HEK293 (cell line): ENCODE data around the gene IQSEC1.

Experiments
- CTCF ChIA-PET: fragments of 350-600 bp; formaldehyde crosslinking; extraction: SDS; loops from one replicate; lab custom pipeline; 2021; ENCODE audit warnings: antibody characterized with exemption; lab: Yijun Ruan, JAX
- POLR2A ChIA-PET: fragments of 300-600 bp; formaldehyde crosslinking; extraction: SDS; loops from one replicate; lab custom pipeline; 2020; ENCODE audit warnings: antibody characterized with exemption, inconsistent platforms; lab: Yijun Ruan, JAX
- H3K27ac ChIP-seq: fragments of 200-500 bp; sonication (Bioruptor generic); 2 replicates; pipeline ENCODE4 v1.5.1; 2014; ENCODE audit warnings: low read depth, low read length, control low read depth, inconsistent platforms; ENCODE audit errors: extremely low read depth
- H3K36me3 ChIP-seq, 2 experiments: fragments of 200-500 bp in 1 of 2; sonication (Bioruptor generic) in 1 of 2; 1 replicate in 1 of 2; 2 replicates in 1 of 2; pipeline ENCODE4 v1.5.1; 2014 to 2017; ENCODE audit warnings: inconsistent platforms in 2 of 2, low read length in 2 of 2; ENCODE audit not compliant: control insufficient read depth in 2 of 2, insufficient read depth in 1 of 2
- H3K4me1 ChIP-seq: fragments of 200-500 bp; sonication (Bioruptor generic); 2 replicates; pipeline ENCODE4 v1.5.1; 2014; ENCODE audit warnings: mild to moderate bottlenecking, low read length, inconsistent platforms; ENCODE audit not compliant: control insufficient read depth, insufficient read depth
- H3K4me3 ChIP-seq: 2 replicates; pipeline ENCODE4 v1.5.1; 2011; ENCODE audit warnings: low read depth, mild to moderate bottlenecking, control low read depth, low read length, moderate library complexity
- H3K9me3 ChIP-seq: fragments of 200-500 bp; sonication (Bioruptor generic); 2 replicates; pipeline ENCODE4 v1.5.1; 2014; ENCODE audit warnings: low read depth, low read length, inconsistent platforms; ENCODE audit not compliant: control insufficient read depth, insufficient read depth
- EGR2 ChIP-seq: fragments of 450-650 bp; formaldehyde crosslinking; IDR thresholded peaks from 2 replicates; pipeline ENCODE4 v1.5.1; 2016; ENCODE audit warnings: low read depth, missing biosample characterization, missing genetic modification characterization
- MEIS1 ChIP-seq: sonication (generic); formaldehyde crosslinking; IDR thresholded peaks from 2 replicates; pipeline ENCODE4 v1.8.1; 2022; ENCODE audit warnings: missing genetic modification reagents, mild to moderate bottlenecking, borderline replicate concordance
- PRDM1 ChIP-seq: fragments of 450-650 bp; formaldehyde crosslinking; IDR thresholded peaks from 2 replicates; pipeline ENCODE4; 2016; ENCODE audit warnings: missing biosample characterization, missing genetic modification characterization
- RBAK ChIP-seq: fragments of 450-650 bp; formaldehyde crosslinking; IDR thresholded peaks from 2 replicates; pipeline ENCODE4 v1.5.1; 2016; ENCODE audit warnings: missing biosample characterization, missing genetic modification characterization
- REPIN1 ChIP-seq: fragments of 450-650 bp; formaldehyde crosslinking; IDR thresholded peaks from 2 replicates; pipeline ENCODE4 v1.5.1; 2017; ENCODE audit warnings: missing biosample characterization, missing genetic modification characterization, low read depth
- ZBTB7A ChIP-seq: fragments of 450-650 bp; formaldehyde crosslinking; IDR thresholded peaks from 2 replicates; pipeline ENCODE4 v1.5.1; 2016; ENCODE audit warnings: low read depth, missing biosample characterization, missing genetic modification characterization
- ZFHX2 ChIP-seq: fragments of 450-650 bp; formaldehyde crosslinking; conservative IDR thresholded peaks from 2 replicates; pipeline ENCODE4 v1.5.1; 2016; ENCODE audit warnings: missing biosample characterization, missing genetic modification characterization
- ZFP69B ChIP-seq: fragments of 450-650 bp; formaldehyde crosslinking; IDR thresholded peaks from 2 replicates; pipeline ENCODE4 v1.5.1; 2016; ENCODE audit warnings: missing biosample characterization, missing genetic modification characterization
- ZIC2 ChIP-seq: fragments of 450-650 bp; formaldehyde crosslinking; IDR thresholded peaks from 2 replicates; pipeline ENCODE4 v1.5.1; 2016; ENCODE audit warnings: missing biosample characterization, missing genetic modification characterization
- ZNF23 ChIP-seq: fragments of 450-650 bp; formaldehyde crosslinking; IDR thresholded peaks from 2 replicates; pipeline ENCODE4 v1.5.1; 2016; ENCODE audit warnings: missing biosample characterization, missing genetic modification characterization, borderline replicate concordance
- ZNF366 ChIP-seq: fragments of 450-650 bp; formaldehyde crosslinking; conservative IDR thresholded peaks from 2 replicates; pipeline ENCODE4 v1.5.1; 2016; ENCODE audit warnings: missing biosample characterization, missing genetic modification characterization
- ZNF37A ChIP-seq: fragments of 450-650 bp; IDR thresholded peaks from 2 replicates; pipeline ENCODE4 v1.5.1; 2018; ENCODE audit warnings: missing biosample characterization, missing genetic modification characterization
- ZNF433 ChIP-seq: fragments of 450-650 bp; formaldehyde crosslinking; IDR thresholded peaks from 2 replicates; pipeline ENCODE4 v1.5.1; 2016; ENCODE audit warnings: missing biosample characterization, missing genetic modification characterization, low read depth
- ZNF623 ChIP-seq: fragments of 450-650 bp; formaldehyde crosslinking; IDR thresholded peaks from 2 replicates; pipeline ENCODE4 v1.5.1; 2016; ENCODE audit warnings: missing biosample characterization, missing genetic modification characterization
- ZNF664 ChIP-seq: fragments of 450-650 bp; formaldehyde crosslinking; IDR thresholded peaks from 2 replicates; pipeline ENCODE4 v1.5.1; 2016; ENCODE audit warnings: missing biosample characterization, missing genetic modification characterization
- ZNF677 ChIP-seq: fragments of 450-650 bp; IDR thresholded peaks from 2 replicates; pipeline ENCODE4 v1.5.0; 2018; ENCODE audit warnings: missing biosample characterization, mild to moderate bottlenecking, missing genetic modification characterization, moderate library complexity
- ZNF692 ChIP-seq: fragments of 450-650 bp; formaldehyde crosslinking; IDR thresholded peaks from 2 replicates; pipeline ENCODE4 v1.5.1; 2016; ENCODE audit warnings: missing biosample characterization, missing genetic modification characterization
- ZNF701 ChIP-seq: fragments of 450-650 bp; formaldehyde crosslinking; IDR thresholded peaks from 2 replicates; pipeline ENCODE4 v1.5.1; 2016; ENCODE audit warnings: missing biosample characterization, missing genetic modification characterization
- ZNF830 ChIP-seq: fragments of 450-650 bp; IDR thresholded peaks from 2 replicates; pipeline ENCODE4 v1.5.0; 2018; ENCODE audit warnings: missing biosample characterization, missing genetic modification characterization, low read depth, mild to moderate bottlenecking, moderate library complexity
- TF ChIP-seq, protein P1 (sequence below): fragments of 450-650 bp; formaldehyde crosslinking; conservative IDR thresholded peaks from 2 replicates; pipeline ENCODE4 v1.5.1; 2016; ENCODE audit warnings: low read depth, missing biosample characterization, missing genetic modification characterization
- TF ChIP-seq, protein P2 (sequence below): fragments of 450-650 bp; formaldehyde crosslinking; IDR thresholded peaks from 2 replicates; pipeline ENCODE4 v1.5.1; 2016; ENCODE audit warnings: missing biosample characterization, missing genetic modification characterization
- TF ChIP-seq, protein P3 (sequence below): fragments of 450-650 bp; formaldehyde crosslinking; optimal IDR thresholded peaks from 2 replicates; pipeline ENCODE3; 2016; ENCODE audit warnings: missing biosample characterization, mild to moderate bottlenecking, missing genetic modification characterization

The IQSEC1 gene

GRCh38 chr3:13006216-13006990 is 66.8 kb downstream of the IQSEC1 start:
- ChIA-PET POLR2A (no interaction called here), CTCF (interaction anchor here (0.6 to 3.2 kb wide), 3 partner anchors 8 to 11 kb away, joined by 4 to 15 read pairs (median 6); no protein-coding TSS in a partner anchor)
- no peak for TF ChIP-seq PRDM1 (tag by site-specific recombination)
- TF ChIP-seq ZNF664 = no peak
- no peak for TF ChIP-seq ZNF623 (tag by site-specific recombination)
- no peak for TF ChIP-seq MEIS1
- TF ChIP-seq RBAK (tag by site-specific recombination) = no peak
- peak; percentile 34 for TF ChIP-seq EGR2
- no peak for TF ChIP-seq ZNF677 (tag by site-specific recombination)
- peak; percentile 49 for TF ChIP-seq ZFHX2
- Histone ChIP-seq H3K36me3 (no peaks in the 10 kb centered on the region), H3K27ac (no peak overlapping the region), H3K9me3 (no peaks in the 10 kb centered on the region), H3K4me3 (no peak overlapping the region), H3K4me1 (peaks cover 1% of the 10 kb centered on the region; the same call in 1 of the 2 replicates)

GRCh38 chr3:13005301-13005700 is 67.9 kb downstream of the IQSEC1 start:
- no peaks in the 10 kb centered on the region for H3K9me3 ChIP-seq
- H3K4me1 ChIP-seq = no peaks in the 10 kb centered on the region
- POLR2A ChIA-PET = interaction anchor here (1.3 kb wide), 1 partner anchor 10 kb away, joined by 5 read pairs; no protein-coding TSS in a partner anchor
- H3K36me3 ChIP-seq = no peaks in the 10 kb centered on the region
- no peak overlapping the region for H3K27ac ChIP-seq
- no peak overlapping the region for H3K4me3 ChIP-seq
- CTCF ChIA-PET = interaction anchor here (0.6 to 3.2 kb wide), 3 partner anchors 10 to 640 kb away, joined by 3 to 15 read pairs (median 6); no protein-coding TSS in a partner anchor
- peak; percentile 79 for TF ChIP-seq ZIC2 (tag by site-specific recombination)
- no peak for TF ChIP-seq ZNF433

GRCh38 chr3:13004376-13004775 is 68.9 kb downstream of the IQSEC1 start:
- Histone ChIP-seq H3K4me1 (no peaks in the 10 kb centered on the region), H3K9me3 (no peaks in the 10 kb centered on the region), H3K36me3 (no peaks in the 10 kb centered on the region), H3K27ac (no peak overlapping the region), H3K4me3 (no peak overlapping the region)
- POLR2A ChIA-PET = interaction anchor here (1.4 kb wide), 1 partner anchor 10 kb away, joined by 6 read pairs; no protein-coding TSS in a partner anchor
- CTCF ChIA-PET = interaction anchor here (3.2 kb wide), 1 partner anchor 9 kb away, joined by 15 read pairs; no protein-coding TSS in a partner anchor
- TF ChIP-seq REPIN1 (tag by site-specific recombination) = no peak
- no peak for TF ChIP-seq ZNF830
- no peak for TF ChIP-seq ZNF37A
- peak; percentile 20; the same call in 1 of the 2 replicates for TF ChIP-seq ZFHX2
- no peak for TF ChIP-seq ZBTB7A (tag by site-specific recombination)
- TF ChIP-seq EGR2 = peak; percentile 47
- TF ChIP-seq ZNF366 = no peak
- no peak for TF ChIP-seq ZNF23 (tag by site-specific recombination)
- TF ChIP-seq ZNF701 = no peak
- peak; percentile 12; the same call in 1 of the 2 replicates for TF ChIP-seq ZIC2 (tag by site-specific recombination)
- TF ChIP-seq ZNF692 (tag by site-specific recombination) = peak; percentile 63
- TF ChIP-seq, protein P1, sequence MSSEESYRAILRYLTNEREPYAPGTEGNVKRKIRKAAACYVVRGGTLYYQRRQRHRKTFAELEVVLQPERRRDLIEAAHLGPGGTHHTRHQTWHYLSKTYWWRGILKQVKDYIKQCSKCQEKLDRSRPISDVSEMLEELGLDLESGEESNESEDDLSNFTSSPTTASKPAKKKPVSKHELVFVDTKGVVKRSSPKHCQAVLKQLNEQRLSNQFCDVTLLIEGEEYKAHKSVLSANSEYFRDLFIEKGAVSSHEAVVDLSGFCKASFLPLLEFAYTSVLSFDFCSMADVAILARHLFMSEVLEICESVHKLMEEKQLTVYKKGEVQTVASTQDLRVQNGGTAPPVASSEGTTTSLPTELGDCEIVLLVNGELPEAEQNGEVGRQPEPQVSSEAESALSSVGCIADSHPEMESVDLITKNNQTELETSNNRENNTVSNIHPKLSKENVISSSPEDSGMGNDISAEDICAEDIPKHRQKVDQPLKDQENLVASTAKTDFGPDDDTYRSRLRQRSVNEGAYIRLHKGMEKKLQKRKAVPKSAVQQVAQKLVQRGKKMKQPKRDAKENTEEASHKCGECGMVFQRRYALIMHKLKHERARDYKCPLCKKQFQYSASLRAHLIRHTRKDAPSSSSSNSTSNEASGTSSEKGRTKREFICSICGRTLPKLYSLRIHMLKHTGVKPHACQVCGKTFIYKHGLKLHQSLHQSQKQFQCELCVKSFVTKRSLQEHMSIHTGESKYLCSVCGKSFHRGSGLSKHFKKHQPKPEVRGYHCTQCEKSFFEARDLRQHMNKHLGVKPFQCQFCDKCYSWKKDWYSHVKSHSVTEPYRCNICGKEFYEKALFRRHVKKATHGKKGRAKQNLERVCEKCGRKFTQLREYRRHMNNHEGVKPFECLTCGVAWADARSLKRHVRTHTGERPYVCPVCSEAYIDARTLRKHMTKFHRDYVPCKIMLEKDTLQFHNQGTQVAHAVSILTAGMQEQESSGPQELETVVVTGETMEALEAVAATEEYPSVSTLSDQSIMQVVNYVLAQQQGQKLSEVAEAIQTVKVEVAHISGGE = no peak
- TF ChIP-seq, protein P2, sequence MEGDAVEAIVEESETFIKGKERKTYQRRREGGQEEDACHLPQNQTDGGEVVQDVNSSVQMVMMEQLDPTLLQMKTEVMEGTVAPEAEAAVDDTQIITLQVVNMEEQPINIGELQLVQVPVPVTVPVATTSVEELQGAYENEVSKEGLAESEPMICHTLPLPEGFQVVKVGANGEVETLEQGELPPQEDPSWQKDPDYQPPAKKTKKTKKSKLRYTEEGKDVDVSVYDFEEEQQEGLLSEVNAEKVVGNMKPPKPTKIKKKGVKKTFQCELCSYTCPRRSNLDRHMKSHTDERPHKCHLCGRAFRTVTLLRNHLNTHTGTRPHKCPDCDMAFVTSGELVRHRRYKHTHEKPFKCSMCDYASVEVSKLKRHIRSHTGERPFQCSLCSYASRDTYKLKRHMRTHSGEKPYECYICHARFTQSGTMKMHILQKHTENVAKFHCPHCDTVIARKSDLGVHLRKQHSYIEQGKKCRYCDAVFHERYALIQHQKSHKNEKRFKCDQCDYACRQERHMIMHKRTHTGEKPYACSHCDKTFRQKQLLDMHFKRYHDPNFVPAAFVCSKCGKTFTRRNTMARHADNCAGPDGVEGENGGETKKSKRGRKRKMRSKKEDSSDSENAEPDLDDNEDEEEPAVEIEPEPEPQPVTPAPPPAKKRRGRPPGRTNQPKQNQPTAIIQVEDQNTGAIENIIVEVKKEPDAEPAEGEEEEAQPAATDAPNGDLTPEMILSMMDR (tag by site-specific recombination) = no peak
- TF ChIP-seq ZFP69B (tag by site-specific recombination) = peak; percentile 78
- TF ChIP-seq, protein P3, sequence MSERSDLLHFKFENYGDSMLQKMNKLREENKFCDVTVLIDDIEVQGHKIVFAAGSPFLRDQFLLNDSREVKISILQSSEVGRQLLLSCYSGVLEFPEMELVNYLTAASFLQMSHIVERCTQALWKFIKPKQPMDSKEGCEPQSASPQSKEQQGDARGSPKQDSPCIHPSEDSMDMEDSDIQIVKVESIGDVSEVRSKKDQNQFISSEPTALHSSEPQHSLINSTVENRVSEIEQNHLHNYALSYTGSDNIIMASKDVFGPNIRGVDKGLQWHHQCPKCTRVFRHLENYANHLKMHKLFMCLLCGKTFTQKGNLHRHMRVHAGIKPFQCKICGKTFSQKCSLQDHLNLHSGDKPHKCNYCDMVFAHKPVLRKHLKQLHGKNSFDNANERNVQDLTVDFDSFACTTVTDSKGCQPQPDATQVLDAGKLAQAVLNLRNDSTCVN = no peak
